B cell (primary cell): ENCODE measurements around the gene ANKRD65. TPM values are rescaled to one million over a fixed set of nuclear protein-coding genes. Genes with fewer than 3 reads are reported as not detected.

Experiments used
- ATAC-seq: fragments of 200-7000 bp; cut with Tn5 transposase; one replicate; pipeline ENCODE4 v1.10.0; 2021; ENCODE audit warnings: low read depth, mild to moderate bottlenecking, moderate number of reproducible peaks, moderate library complexity
- CTCF ChIA-PET: fragments of 350-600 bp; sonication (Branson Sonifier 250); formaldehyde crosslinking; loops from one replicate; lab custom pipeline; 2021; ENCODE audit warnings: antibody characterized with exemption, inconsistent platforms; lab: Charles Lee
- POLR2A ChIA-PET: fragments of 350-600 bp; sonication (Branson Sonifier 250); formaldehyde crosslinking; loops from one replicate; lab custom pipeline; 2021; ENCODE audit warnings: antibody characterized with exemption; lab: Charles Lee
- DNase-seq: peaks from one replicate; pipeline ENCODE4 v3.0.0; 2013
- H2AFZ ChIP-seq: 2 replicates; pipeline ENCODE4 v1.6.1; 2012; ENCODE audit warnings: mild to moderate bottlenecking, low read depth, low read length; ENCODE audit not compliant: insufficient read depth, poor library complexity, severe bottlenecking
- H3K27ac ChIP-seq, 2 donors: 1 replicate in 1 of 2; 2 replicates in 1 of 2; pipeline ENCODE4 v1.5.1; 2012 to 2013; ENCODE audit warnings: low read length in 2 of 2, mild to moderate bottlenecking in 2 of 2, moderate library complexity in 1 of 2
- H3K27me3 ChIP-seq, 4 experiments: fragments of 200-600 bp in 1 of 4; sonication (generic) in 1 of 4; replicated peaks in 1 of 4; 1 replicate in 2 of 4; 2 replicates in 2 of 4; pipeline versions ENCODE4 v1.6.1 to v1.7.0; 2013 to 2016; ENCODE audit warnings: low read length in 3 of 4, mild to moderate bottlenecking in 2 of 4, mixed read lengths in 1 of 4, moderate library complexity in 1 of 4; ENCODE audit not compliant: insufficient read depth in 4 of 4, control insufficient read depth in 3 of 4; ENCODE audit errors: control extremely low read depth in 1 of 4
- H3K36me3 ChIP-seq, 2 experiments: replicated peaks in 1 of 2; 1 replicate in 1 of 2; 2 replicates in 1 of 2; pipeline versions ENCODE4 v1.6.1 to v1.7.1; 2013; ENCODE audit warnings: low read length in 1 of 2; ENCODE audit not compliant: insufficient read depth in 2 of 2, control insufficient read depth in 1 of 2; ENCODE audit errors: control extremely low read depth in 1 of 2, extremely low read depth in 1 of 2
- H3K4me1 ChIP-seq, 2 donors: fragments of 200-600 bp in 1 of 2; sonication (generic) in 1 of 2; 1 replicate in 1 of 2; 2 replicates in 1 of 2; pipeline versions ENCODE4 v1.5.1 to v1.6.1; 2013 to 2017; ENCODE audit warnings: low read length in 2 of 2; ENCODE audit not compliant: control insufficient read depth in 2 of 2, insufficient read depth in 2 of 2
- H3K4me2 ChIP-seq: replicated peaks from 2 replicates; pipeline ENCODE3; 2012; ENCODE audit warnings: mild to moderate bottlenecking, low read depth, low read length; ENCODE audit not compliant: poor library complexity, severe bottlenecking
- H3K4me3 ChIP-seq, 5 experiments: fragments of 200-600 bp in 1 of 5; sonication (generic) in 1 of 5; 1 replicate in 3 of 5; 2 replicates in 2 of 5; pipeline versions ENCODE4 v1.5.1 to v1.7.0; 2011 to 2016; ENCODE audit warnings: low read length in 4 of 5, mild to moderate bottlenecking in 4 of 5, low read depth in 2 of 5, control low read depth in 1 of 5, moderate library complexity in 1 of 5; ENCODE audit not compliant: insufficient read depth in 1 of 5; ENCODE audit errors: control extremely low read depth in 1 of 5, extremely low read depth in 1 of 5
- H3K79me2 ChIP-seq: fragments of 200-600 bp; sonication (generic); one replicate; pipeline ENCODE4 v1.6.0; 2016; ENCODE audit warnings: low read length; ENCODE audit not compliant: control insufficient read depth, insufficient read depth
- H3K9ac ChIP-seq: fragments of 200-600 bp; sonication (generic); 2 replicates; pipeline ENCODE4 v1.6.1; 2017; ENCODE audit warnings: mild to moderate bottlenecking, low read length, moderate library complexity
- H3K9me3 ChIP-seq, 3 donors: one replicate each; pipeline versions ENCODE4 v1.6.1 to v1.7.1; 2013; ENCODE audit warnings: low read length in 2 of 3; ENCODE audit not compliant: control insufficient read depth in 2 of 3, insufficient read depth in 1 of 3; ENCODE audit errors: control extremely low read depth in 1 of 3
- H4K20me1 ChIP-seq: 2 replicates; pipeline ENCODE4 v1.6.0; 2012; ENCODE audit warnings: mild to moderate bottlenecking, low read length; ENCODE audit not compliant: insufficient read depth, control insufficient read depth, poor library complexity, severe bottlenecking
- H3K27ac Mint-ChIP-seq: one replicate; pipeline ENCODE4 v1.8.0; 2021; ENCODE audit warnings: mixed read lengths
- H3K27me3 Mint-ChIP-seq: one replicate; pipeline ENCODE4 v1.8.0; 2021; ENCODE audit warnings: mixed read lengths
- H3K4me1 Mint-ChIP-seq: one replicate; pipeline ENCODE4 v1.8.0; 2021; ENCODE audit warnings: mixed read lengths
- H3K4me3 Mint-ChIP-seq: one replicate; pipeline ENCODE4 v1.8.0; 2021; ENCODE audit warnings: mixed read lengths
- H3K9me3 Mint-ChIP-seq: one replicate; pipeline ENCODE4 v1.8.0; 2022; ENCODE audit warnings: mixed read lengths; ENCODE audit not compliant: insufficient read depth
- EZH2 ChIP-seq: IDR thresholded peaks from 2 replicates; pipeline ENCODE4 v1.6.1; 2012; ENCODE audit warnings: borderline replicate concordance, low read depth, mild to moderate bottlenecking, moderate library complexity, low read length; ENCODE audit not compliant: insufficient read depth, poor library complexity, severe bottlenecking
- WGBS: methylation state at CpG from one replicate; pipeline ENCODE4 v1.1.5; 2013; ENCODE audit warnings: missing lambda C conversion rate; ENCODE audit not compliant: insufficient coverage; 5-methylcytosine and 5-hydroxymethylcytosine counted together
- intact Hi-C: fragments of 100-400 bp; cut with micrococcal nuclease; formaldehyde crosslinking; loops from one replicate; pipeline ENCODE4 v1.10.0; 2022
- polyA plus RNA-seq: library from polyadenylated mRNA; depleted of rRNA; stranded (reverse); fragments of >200 nt; gene quantifications from 2 replicates; pipeline ENCODE4 v1.2.3, GENCODE V29; 2012
- total RNA-seq, 2 donors: library from RNA; stranded (reverse); fragments of 120-200 nt in 1 of 2; gene quantifications; 1 replicate in 1 of 2; 2 replicates in 1 of 2; pipeline versions ENCODE4 v1.2.3 to v1.2.4, GENCODE V29; 2013 to 2022
- TF ChIP-seq, protein P1 (sequence below): fragments of 200-600 bp; IDR thresholded peaks from one replicate; pipeline ENCODE4 v1.8.0; 2022; ENCODE audit warnings: antibody characterized with exemption, mild to moderate bottlenecking

Gene ANKRD65
- total and polyA plus RNA-seq, 2 donors (not counting 1 experiment from before 2014, with no cell fraction given), result 0.12 TPM; not detected in 1

DNA sequence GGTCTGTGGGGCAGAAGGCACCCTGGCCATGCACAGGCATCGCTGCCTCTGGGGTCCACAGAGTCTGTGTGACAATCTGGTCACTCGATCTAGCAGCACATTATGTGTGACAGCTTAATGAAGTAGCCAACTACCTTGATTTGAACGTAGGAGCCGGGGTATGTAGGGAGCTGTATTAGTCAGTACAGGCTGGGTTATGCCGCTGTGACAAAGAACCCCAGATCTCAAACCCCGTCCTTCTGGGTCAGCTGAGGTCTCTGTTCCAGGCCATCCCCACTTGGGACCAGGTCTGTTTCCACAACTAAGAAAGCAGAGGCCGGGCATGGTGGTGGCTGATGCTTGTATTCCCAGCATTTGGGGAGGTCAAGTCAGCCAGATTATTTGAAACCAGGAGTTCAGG is 42.2 kb upstream of the ANKRD65 start:
- Histone ChIP-seq H3K79me2 (no peaks in the 10 kb centered on the region), H4K20me1 (no peaks in the 10 kb centered on the region), H3K4me3 (no peak overlapping the region), H3K4me1 (peaks cover 0 to 12% of the 10 kb centered on the region in 2 donors), H3K36me3 (no peaks in the 10 kb centered on the region), H3K4me2 (no peak overlapping the region), H3K27me3 (peaks cover 0 to 16% (median 0%) of the 10 kb centered on the region in 4 experiments), H3K9me3 (peaks cover 0 to 4% (median 0%) of the 10 kb centered on the region in 3 donors), H3K27ac (no peak overlapping the region), H2AFZ (no peak overlapping the region), H3K9ac (no peak overlapping the region)
- Mint-ChIP-seq H3K4me3 (no peak overlapping the region), H3K27me3 (no peaks in the 10 kb centered on the region), H3K27ac (no peak overlapping the region), H3K9me3 (no peaks in the 10 kb centered on the region), H3K4me1 (peaks cover 2% of the 10 kb centered on the region)
- 90% methylated on average over 6 of the region's 7 CpGs for WGBS
- no peak for DNase-seq
- TF ChIP-seq, protein P1, sequence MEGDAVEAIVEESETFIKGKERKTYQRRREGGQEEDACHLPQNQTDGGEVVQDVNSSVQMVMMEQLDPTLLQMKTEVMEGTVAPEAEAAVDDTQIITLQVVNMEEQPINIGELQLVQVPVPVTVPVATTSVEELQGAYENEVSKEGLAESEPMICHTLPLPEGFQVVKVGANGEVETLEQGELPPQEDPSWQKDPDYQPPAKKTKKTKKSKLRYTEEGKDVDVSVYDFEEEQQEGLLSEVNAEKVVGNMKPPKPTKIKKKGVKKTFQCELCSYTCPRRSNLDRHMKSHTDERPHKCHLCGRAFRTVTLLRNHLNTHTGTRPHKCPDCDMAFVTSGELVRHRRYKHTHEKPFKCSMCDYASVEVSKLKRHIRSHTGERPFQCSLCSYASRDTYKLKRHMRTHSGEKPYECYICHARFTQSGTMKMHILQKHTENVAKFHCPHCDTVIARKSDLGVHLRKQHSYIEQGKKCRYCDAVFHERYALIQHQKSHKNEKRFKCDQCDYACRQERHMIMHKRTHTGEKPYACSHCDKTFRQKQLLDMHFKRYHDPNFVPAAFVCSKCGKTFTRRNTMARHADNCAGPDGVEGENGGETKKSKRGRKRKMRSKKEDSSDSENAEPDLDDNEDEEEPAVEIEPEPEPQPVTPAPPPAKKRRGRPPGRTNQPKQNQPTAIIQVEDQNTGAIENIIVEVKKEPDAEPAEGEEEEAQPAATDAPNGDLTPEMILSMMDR, result no peak
- no peak for ATAC-seq
- ChIA-PET POLR2A (no interaction called here), CTCF (no interaction called here)
- intact Hi-C loops, result no loop called here

DNA sequence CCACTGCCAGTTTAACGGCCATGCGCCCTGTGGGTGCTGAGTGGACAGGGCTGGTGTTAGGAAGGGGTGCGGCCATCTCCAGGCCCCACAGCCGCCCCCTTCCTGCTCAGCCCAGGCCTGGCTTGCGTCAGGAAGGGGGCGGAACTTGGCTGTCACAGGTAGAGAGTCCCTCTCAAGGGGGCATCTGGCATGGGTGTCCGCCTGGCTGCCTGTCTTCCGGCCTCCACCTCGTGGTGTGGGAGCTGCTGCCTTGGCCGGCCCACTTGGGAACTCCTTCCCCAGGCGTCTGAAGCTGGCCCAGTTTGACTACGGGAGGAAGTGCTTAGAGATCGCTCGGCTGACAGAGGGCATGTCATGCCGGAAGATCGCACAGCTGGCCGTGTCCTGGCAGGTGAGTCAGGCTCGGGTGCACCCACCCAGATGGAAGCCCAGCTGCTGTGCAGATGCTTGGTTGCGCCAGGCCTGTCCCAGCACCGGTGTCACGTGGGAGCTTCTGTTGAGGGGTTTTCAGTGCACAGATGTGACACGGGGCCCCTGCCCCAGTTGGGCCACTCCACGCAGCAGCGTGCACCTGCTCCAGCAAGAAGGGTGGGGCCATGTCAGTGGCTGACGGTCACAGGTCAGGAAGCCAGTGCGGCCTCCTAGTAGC is 41.4 kb upstream of the ANKRD65 start:
- Mint-ChIP-seq H3K27ac (no peak overlapping the region), H3K4me3 (peak overlapping the region; percentile 45), H3K9me3 (no peaks in the 10 kb centered on the region), H3K27me3 (no peaks in the 10 kb centered on the region), H3K4me1 (peaks cover 2% of the 10 kb centered on the region)
- Histone ChIP-seq H3K4me3 (peak overlapping the region in 3 of 5 experiments; percentile 7 to 38 (median 18)), H3K4me1 (peaks cover 0 to 12% of the 10 kb centered on the region in 2 donors), H3K36me3 (no peaks in the 10 kb centered on the region), H3K79me2 (no peaks in the 10 kb centered on the region), H3K9me3 (peaks cover 0 to 4% (median 0%) of the 10 kb centered on the region in 3 donors), H4K20me1 (no peaks in the 10 kb centered on the region), H2AFZ (peak overlapping the region; percentile 51), H3K27me3 (peaks cover 0 to 16% (median 0%) of the 10 kb centered on the region in 4 experiments), H3K4me2 (peak overlapping the region; percentile 45), H3K27ac (peak overlapping the region in 1 of 2 donors; percentile 3), H3K9ac (peak overlapping the region; percentile 35)
- DNase-seq (peak; percentile 56), ATAC-seq (peak; percentile 68)
- intact Hi-C loops, result no loop called here
- TF ChIP-seq EZH2, result no peak
- TF ChIP-seq, protein P1, result no peak
- 68% methylated on average over 26 of the region's 26 CpGs for WGBS
- ChIA-PET POLR2A (interaction anchor here (0.6 kb wide), 1 partner anchor 1186 kb away, joined by 6 read pairs; no protein-coding TSS in a partner anchor), CTCF (no interaction called here)
